ENCODE results near the gene NAMPT.

DNA sequence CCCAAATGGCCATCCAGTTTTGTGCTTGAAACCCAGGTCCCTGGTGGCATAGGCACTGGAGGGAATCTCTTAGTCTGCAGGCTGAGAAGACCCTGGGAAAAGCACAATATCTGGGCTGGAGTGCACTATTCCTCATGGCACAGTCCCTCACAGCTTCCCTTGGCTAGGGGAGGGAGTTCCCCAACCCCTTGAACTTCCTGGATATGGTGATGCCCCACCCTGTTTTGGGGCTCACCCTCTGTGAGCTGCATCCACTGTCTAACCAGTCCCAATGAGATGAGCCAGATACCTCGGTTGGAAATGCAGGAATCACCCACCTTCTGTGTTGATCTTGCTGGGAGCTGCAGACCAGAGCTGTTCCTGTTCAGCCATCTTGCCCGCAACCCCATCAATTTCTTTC lies 19.8 kb upstream of the NAMPT start:
- TF ChIP-seq, protein P1, sequence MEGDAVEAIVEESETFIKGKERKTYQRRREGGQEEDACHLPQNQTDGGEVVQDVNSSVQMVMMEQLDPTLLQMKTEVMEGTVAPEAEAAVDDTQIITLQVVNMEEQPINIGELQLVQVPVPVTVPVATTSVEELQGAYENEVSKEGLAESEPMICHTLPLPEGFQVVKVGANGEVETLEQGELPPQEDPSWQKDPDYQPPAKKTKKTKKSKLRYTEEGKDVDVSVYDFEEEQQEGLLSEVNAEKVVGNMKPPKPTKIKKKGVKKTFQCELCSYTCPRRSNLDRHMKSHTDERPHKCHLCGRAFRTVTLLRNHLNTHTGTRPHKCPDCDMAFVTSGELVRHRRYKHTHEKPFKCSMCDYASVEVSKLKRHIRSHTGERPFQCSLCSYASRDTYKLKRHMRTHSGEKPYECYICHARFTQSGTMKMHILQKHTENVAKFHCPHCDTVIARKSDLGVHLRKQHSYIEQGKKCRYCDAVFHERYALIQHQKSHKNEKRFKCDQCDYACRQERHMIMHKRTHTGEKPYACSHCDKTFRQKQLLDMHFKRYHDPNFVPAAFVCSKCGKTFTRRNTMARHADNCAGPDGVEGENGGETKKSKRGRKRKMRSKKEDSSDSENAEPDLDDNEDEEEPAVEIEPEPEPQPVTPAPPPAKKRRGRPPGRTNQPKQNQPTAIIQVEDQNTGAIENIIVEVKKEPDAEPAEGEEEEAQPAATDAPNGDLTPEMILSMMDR (conservative IDR thresholded peaks at IDR 0.05): no peak
- TF ChIP-seq ZFX (IDR thresholded peaks at IDR 0.05): no peak

Measured in C4-2B (cell line).